Common myeloid progenitor, CD34-positive (primary cell): ENCODE results near the gene CRNN.

Experiments
- CTCF ChIA-PET: fragments of 350-600 bp; sonication (Branson Sonifier 250); formaldehyde crosslinking; loops from one replicate; lab custom pipeline; 2021; ENCODE audit warnings: antibody characterized with exemption; lab: Charles Lee
- POLR2A ChIA-PET: fragments of 350-600 bp; sonication (Branson Sonifier 250); formaldehyde crosslinking; loops from one replicate; lab custom pipeline; 2021; ENCODE audit warnings: antibody characterized with exemption; lab: Charles Lee
- DNase-seq, 3 donors: peaks; one replicate each; pipeline versions ENCODE4 v3.0.0 to v3.0.0-alpha.2; 2013
- H3K27ac ChIP-seq, 2 experiments: 1 replicate in 1 of 2; 2 replicates in 1 of 2; pipeline ENCODE4 v1.7.0; 2013; ENCODE audit warnings: inconsistent platforms in 2 of 2, low read length in 2 of 2, mild to moderate bottlenecking in 2 of 2, low read depth in 1 of 2, moderate library complexity in 1 of 2; ENCODE audit not compliant: severe bottlenecking in 2 of 2, insufficient read depth in 1 of 2, poor library complexity in 1 of 2
- H3K27me3 ChIP-seq, 5 experiments: replicated peaks in 2 of 5; 1 replicate in 3 of 5; 2 replicates in 2 of 5; pipeline versions ENCODE4 v1.6.1 to v1.7.0; 2013; ENCODE audit warnings: low read length in 4 of 5, mild to moderate bottlenecking in 2 of 5, moderate library complexity in 2 of 5, inconsistent platforms in 1 of 5; ENCODE audit not compliant: insufficient read depth in 5 of 5, control insufficient read depth in 4 of 5
- H3K36me3 ChIP-seq, 4 experiments: 1 replicate in 2 of 4; 2 replicates in 2 of 4; pipeline versions ENCODE4 v1.6.1 to v1.7.0; 2013; ENCODE audit warnings: low read length in 3 of 4, control low read depth in 1 of 4, mild to moderate bottlenecking in 1 of 4; ENCODE audit not compliant: control insufficient read depth in 4 of 4, insufficient read depth in 4 of 4
- H3K4me1 ChIP-seq, 4 experiments: 1 replicate in 3 of 4; 2 replicates in 1 of 4; pipeline versions ENCODE4 v1.6.1 to v1.7.1; 2013; ENCODE audit warnings: low read length in 3 of 4, mild to moderate bottlenecking in 3 of 4, control low read depth in 1 of 4, inconsistent platforms in 1 of 4, moderate library complexity in 1 of 4; ENCODE audit not compliant: control insufficient read depth in 4 of 4, insufficient read depth in 4 of 4; ENCODE audit errors: control extremely low read depth in 1 of 4
- H3K4me3 ChIP-seq, 7 experiments: 1 replicate in 4 of 7; 2 replicates in 3 of 7; pipeline versions ENCODE4 v1.5.1 to v1.7.0; 2013; ENCODE audit warnings: mild to moderate bottlenecking in 7 of 7, low read length in 6 of 7, moderate library complexity in 6 of 7, inconsistent platforms in 2 of 7, low read depth in 2 of 7, control low read depth in 1 of 7; ENCODE audit not compliant: insufficient read depth in 4 of 7, control insufficient read depth in 1 of 7; ENCODE audit errors: extremely low read depth in 1 of 7
- H3K9me3 ChIP-seq, 5 experiments: 1 replicate in 4 of 5; 2 replicates in 1 of 5; pipeline versions ENCODE4 v1.6.1 to v1.7.1; 2013; ENCODE audit warnings: low read length in 4 of 5, mild to moderate bottlenecking in 2 of 5, inconsistent platforms in 1 of 5, low read depth in 1 of 5, moderate library complexity in 1 of 5; ENCODE audit not compliant: control insufficient read depth in 4 of 5, insufficient read depth in 2 of 5; ENCODE audit errors: control extremely low read depth in 1 of 5
- WGBS: methylation state at CpG from one replicate; pipeline ENCODE4 v1.1.5; 2013; ENCODE audit not compliant: insufficient coverage; 5-methylcytosine and 5-hydroxymethylcytosine counted together

The CRNN gene

DNA sequence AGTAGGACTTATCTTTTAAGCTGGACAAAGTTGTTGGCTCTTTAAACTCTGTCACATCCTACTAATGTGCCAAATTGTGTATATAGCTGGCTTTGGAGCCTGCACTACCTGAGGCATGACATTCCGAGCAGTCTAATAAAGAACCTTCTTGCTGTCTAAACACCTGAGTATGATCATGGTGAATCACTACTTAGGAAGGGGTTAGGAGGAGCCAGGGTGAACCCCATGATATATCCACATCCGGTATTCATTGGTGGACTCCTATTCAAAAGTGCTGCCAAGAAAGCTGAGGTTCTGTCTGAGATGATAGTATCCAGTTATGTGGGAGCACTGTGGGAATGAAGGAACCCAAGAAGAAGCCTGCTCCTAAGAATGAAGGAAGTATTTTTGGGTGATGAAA, 27.1 kb downstream of the CRNN start:
- Histone ChIP-seq H3K36me3 (no peaks in the 10 kb centered on the region), H3K27me3 (peaks cover 0 to 6% (median 3%) of the 10 kb centered on the region in 5 experiments), H3K9me3 (no peaks in the 10 kb centered on the region), H3K27ac (no peak overlapping the region), H3K4me3 (no peak overlapping the region), H3K4me1 (no peaks in the 10 kb centered on the region)
- DNase-seq = no peak
- POLR2A ChIA-PET = no interaction called here
- CTCF ChIA-PET = no interaction called here
- no CpG with 5 or more reads among the region's 2 CpGs for WGBS

DNA sequence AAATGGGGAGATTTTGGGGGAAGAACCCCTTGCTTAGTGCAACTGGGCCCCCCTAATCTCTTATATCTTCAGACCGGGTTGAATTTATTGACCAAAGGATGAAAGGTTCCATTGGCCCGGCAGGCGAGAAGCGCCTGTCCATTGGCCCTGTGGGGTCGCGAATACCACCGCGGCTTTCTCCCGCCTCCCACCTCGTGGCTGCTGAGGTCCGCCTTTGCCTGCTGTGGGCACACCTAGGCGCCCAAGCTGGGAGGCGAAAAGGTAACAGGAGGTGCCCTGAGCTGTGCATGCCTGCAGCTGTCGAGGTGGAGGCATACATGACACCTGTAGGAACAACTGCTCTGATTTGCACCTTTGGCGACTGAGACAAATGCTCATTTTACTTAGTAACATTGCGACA, 33.1 kb downstream of the CRNN start:
- DNase-seq = no peak
- H3K27ac ChIP-seq = no peak overlapping the region
- no peak overlapping the region for H3K4me3 ChIP-seq
- 82% methylated on average over 16 of the region's 16 CpGs for WGBS
- H3K27me3 ChIP-seq = peaks cover 0 to 13% (median 3%) of the 10 kb centered on the region in 5 experiments
- ChIA-PET CTCF (no interaction called here), POLR2A (no interaction called here)
- H3K36me3 ChIP-seq = no peaks in the 10 kb centered on the region
- peaks cover 0 to 3% (median 0%) of the 10 kb centered on the region in 5 experiments for H3K9me3 ChIP-seq
- H3K4me1 ChIP-seq = no peaks in the 10 kb centered on the region

DNA sequence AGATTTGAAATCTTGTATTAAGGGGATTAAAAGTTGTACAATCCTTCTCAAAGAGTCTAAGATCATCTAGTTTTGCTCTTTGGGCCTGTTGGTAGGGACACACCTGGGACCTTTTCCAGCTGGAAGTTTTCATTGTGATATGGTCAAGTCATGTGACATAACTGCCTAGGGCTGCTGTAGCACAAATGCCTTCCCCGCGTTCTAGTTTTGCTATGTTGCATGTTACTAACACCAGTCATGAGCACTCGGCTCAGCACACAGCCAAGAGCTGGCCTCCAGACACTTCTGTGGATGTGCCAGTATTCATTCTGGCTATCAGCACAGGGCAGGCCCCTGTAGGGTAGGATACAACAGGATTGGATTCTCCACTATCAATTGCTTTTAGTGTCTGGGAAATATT, 39.6 kb downstream of the CRNN start:
- Histone ChIP-seq H3K36me3 (no peaks in the 10 kb centered on the region), H3K9me3 (peaks cover 0 to 3% (median 0%) of the 10 kb centered on the region in 5 experiments), H3K4me3 (no peak overlapping the region), H3K27me3 (peaks cover 0 to 4% (median 0%) of the 10 kb centered on the region in 5 experiments), H3K4me1 (no peaks in the 10 kb centered on the region), H3K27ac (no peak overlapping the region)
- ChIA-PET POLR2A (no interaction called here), CTCF (no interaction called here)
- no peak for DNase-seq
- 80% methylated on average over 1 of the region's 3 CpGs for WGBS

DNA sequence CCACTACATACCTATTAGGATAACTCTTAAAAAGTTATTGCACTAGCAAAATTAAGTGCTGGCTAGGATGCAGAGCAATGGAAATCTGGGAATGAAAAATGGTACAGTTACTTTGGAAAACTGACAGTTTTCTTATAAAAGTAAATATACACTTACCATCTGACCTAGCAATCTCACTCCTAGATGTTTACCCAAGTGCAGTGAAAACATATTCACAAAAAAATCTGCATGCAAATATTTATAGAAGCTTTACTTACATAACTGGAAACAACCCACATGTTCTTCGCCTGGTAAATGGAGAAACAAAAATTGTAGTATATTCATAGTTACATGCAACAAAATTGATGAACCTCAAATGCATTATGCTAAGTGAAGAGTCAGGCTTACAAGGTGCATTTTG, 41.4 kb downstream of the CRNN start:
- POLR2A ChIA-PET = no interaction called here
- peaks cover 0 to 2% (median 0%) of the 10 kb centered on the region in 5 experiments for H3K27me3 ChIP-seq
- CTCF ChIA-PET = no interaction called here
- no peak for DNase-seq
- WGBS = no CpG with 5 or more reads among the region's 1 CpG
- no peaks in the 10 kb centered on the region for H3K4me1 ChIP-seq
- peaks cover 0 to 13% (median 3%) of the 10 kb centered on the region in 5 experiments for H3K9me3 ChIP-seq
- H3K36me3 ChIP-seq = no peaks in the 10 kb centered on the region
- H3K4me3 ChIP-seq = no peak overlapping the region
- H3K27ac ChIP-seq = no peak overlapping the region

DNA sequence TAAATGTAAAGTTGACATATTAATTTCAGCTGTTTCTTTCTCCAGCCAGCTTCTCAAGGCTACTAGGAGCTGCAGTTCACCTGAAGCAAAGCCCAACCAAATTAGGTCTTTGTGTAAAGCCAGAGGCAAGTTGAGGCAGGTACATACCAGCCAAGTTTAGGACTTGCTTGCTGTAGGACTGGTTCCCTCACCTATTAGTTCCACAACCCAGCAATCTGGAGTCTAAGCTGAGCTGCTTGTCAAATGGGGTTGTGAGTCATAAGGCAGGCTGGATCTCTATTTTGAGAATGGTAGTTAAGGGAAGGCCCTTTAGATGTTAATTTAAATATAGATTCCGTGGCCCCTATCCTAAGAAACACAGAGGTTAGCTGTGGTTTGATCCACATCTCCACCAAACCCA, 46.6 kb downstream of the CRNN start:
- WGBS = no CpG with 5 or more reads among the region's 1 CpG
- Histone ChIP-seq H3K9me3 (peaks cover 0 to 13% (median 3%) of the 10 kb centered on the region in 5 experiments), H3K4me3 (no peak overlapping the region), H3K36me3 (no peaks in the 10 kb centered on the region), H3K27me3 (peaks cover 0 to 2% (median 0%) of the 10 kb centered on the region in 5 experiments), H3K27ac (no peak overlapping the region), H3K4me1 (no peaks in the 10 kb centered on the region)
- ChIA-PET POLR2A (no interaction called here), CTCF (interaction anchor here (1.3 kb wide), 1 partner anchor 280 kb away, joined by 3 read pairs; no protein-coding TSS in a partner anchor)
- DNase-seq = no peak

DNA sequence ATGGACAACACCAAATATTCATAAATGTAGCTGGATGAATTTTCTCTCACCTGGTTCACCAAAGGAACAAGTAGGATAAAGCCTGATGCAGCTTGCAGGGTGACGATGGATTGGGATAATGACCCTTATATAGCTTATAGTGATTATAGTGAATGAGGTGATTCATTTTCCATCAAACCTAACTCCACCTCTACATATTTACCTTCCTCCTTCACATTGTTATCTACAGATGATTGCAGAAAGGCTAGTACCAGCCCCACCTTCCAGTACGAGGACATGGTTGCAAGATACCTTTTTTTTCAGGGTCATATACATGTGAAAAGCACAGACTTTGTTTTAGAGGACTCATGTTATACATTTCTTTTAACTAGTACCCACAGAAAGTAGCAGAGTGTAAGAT, 54.2 kb downstream of the CRNN start, which contains the start of gene FLG2:
FLG2 (minus strand) TSS at position 101 of the 400 bp plus-strand sequence. CDS start 1,122 bp downstream, outside the sequence.
- Histone ChIP-seq H3K4me1 (no peaks in the 10 kb centered on the region), H3K27me3 (peaks cover 0 to 2% (median 0%) of the 10 kb centered on the region in 5 experiments), H3K27ac (no peak within 1 kb of the TSS), H3K36me3 (no peaks in the 10 kb centered on the region), H3K9me3 (peaks cover 0 to 4% (median 0%) of the 10 kb centered on the region in 5 experiments), H3K4me3 (no peak within 1 kb of the TSS)
- POLR2A ChIA-PET = no interaction called here
- no peak for DNase-seq
- WGBS = no CpG with 5 or more reads among the region's 2 CpGs
- CTCF ChIA-PET = no interaction called here
